HEK293 (cell line): Measurements from ENCODE around the gene UTP4.
"Not testable (repeated sequence)": the region's sequence is repeated elsewhere in the genome, so short reads cannot be mapped to it uniquely, and the experiment has no call there.

Experiments
- CTCF ChIA-PET: fragments of 350-600 bp; formaldehyde crosslinking; extraction: SDS; loops from one replicate; lab custom pipeline; 2021; ENCODE audit warnings: antibody characterized with exemption; lab: Yijun Ruan, JAX
- POLR2A ChIA-PET: fragments of 300-600 bp; formaldehyde crosslinking; extraction: SDS; loops from one replicate; lab custom pipeline; 2020; ENCODE audit warnings: antibody characterized with exemption, inconsistent platforms; lab: Yijun Ruan, JAX
- H3K27ac ChIP-seq: fragments of 200-500 bp; sonication (Bioruptor generic); 2 replicates; pipeline ENCODE4 v1.5.1; 2014; ENCODE audit warnings: low read depth, low read length, control low read depth, inconsistent platforms; ENCODE audit errors: extremely low read depth
- H3K36me3 ChIP-seq, 2 experiments: fragments of 200-500 bp in 1 of 2; sonication (Bioruptor generic) in 1 of 2; 1 replicate in 1 of 2; 2 replicates in 1 of 2; pipeline ENCODE4 v1.5.1; 2014 to 2017; ENCODE audit warnings: inconsistent platforms in 2 of 2, low read length in 2 of 2; ENCODE audit not compliant: control insufficient read depth in 2 of 2, insufficient read depth in 1 of 2
- H3K4me1 ChIP-seq: fragments of 200-500 bp; sonication (Bioruptor generic); 2 replicates; pipeline ENCODE4 v1.5.1; 2014; ENCODE audit warnings: mild to moderate bottlenecking, low read length, inconsistent platforms; ENCODE audit not compliant: control insufficient read depth, insufficient read depth
- H3K4me3 ChIP-seq: 2 replicates; pipeline ENCODE4 v1.5.1; 2011; ENCODE audit warnings: low read depth, mild to moderate bottlenecking, control low read depth, low read length, moderate library complexity
- H3K9me3 ChIP-seq: fragments of 200-500 bp; sonication (Bioruptor generic); 2 replicates; pipeline ENCODE4 v1.5.1; 2014; ENCODE audit warnings: low read depth, low read length, inconsistent platforms; ENCODE audit not compliant: control insufficient read depth, insufficient read depth
- CTCF ChIP-seq: fragments of 450-650 bp; formaldehyde crosslinking; IDR thresholded peaks from 2 replicates; pipeline ENCODE4 v1.5.1; 2016; ENCODE audit warnings: missing biosample characterization, missing genetic modification characterization
- GLIS2 ChIP-seq: fragments of 450-650 bp; formaldehyde crosslinking; IDR thresholded peaks from 2 replicates; pipeline ENCODE4 v1.5.1; 2016; ENCODE audit warnings: missing biosample characterization, missing genetic modification characterization
- TSHZ1 ChIP-seq: fragments of 450-650 bp; formaldehyde crosslinking; IDR thresholded peaks from 2 replicates; pipeline ENCODE4 v1.5.1; 2016; ENCODE audit warnings: missing biosample characterization, missing genetic modification characterization, borderline replicate concordance
- ZBTB11 ChIP-seq: fragments of 450-650 bp; formaldehyde crosslinking; conservative IDR thresholded peaks from 2 replicates; pipeline ENCODE4 v1.5.1; 2016; ENCODE audit warnings: low read depth, missing biosample characterization, missing genetic modification characterization
- ZBTB48 ChIP-seq: fragments of 450-650 bp; formaldehyde crosslinking; IDR thresholded peaks from 2 replicates; pipeline ENCODE4 v1.5.1; 2016; ENCODE audit warnings: missing biosample characterization, missing genetic modification characterization
- ZNF146 ChIP-seq: fragments of 450-650 bp; formaldehyde crosslinking; IDR thresholded peaks from 2 replicates; pipeline ENCODE4 v1.5.1; 2016; ENCODE audit warnings: missing biosample characterization, missing genetic modification characterization
- ZNF18 ChIP-seq: fragments of 450-650 bp; formaldehyde crosslinking; IDR thresholded peaks from 2 replicates; pipeline ENCODE4 v1.5.1; 2016; ENCODE audit warnings: missing biosample characterization, missing genetic modification characterization
- ZNF274 ChIP-seq, 2 experiments: fragments of 200-500 bp in 1 of 2; fragments of 450-650 bp in 1 of 2; sonication (Bioruptor generic) in 1 of 2; formaldehyde crosslinking in 1 of 2; IDR thresholded peaks; 2 replicates each; pipeline versions ENCODE4 v1.5.1 to v1.6.1; 2014 to 2016; ENCODE audit warnings: borderline replicate concordance in 1 of 2, inconsistent platforms in 1 of 2, low read length in 1 of 2, missing biosample characterization in 1 of 2, missing genetic modification characterization in 1 of 2
- ZNF311 ChIP-seq: fragments of 450-650 bp; formaldehyde crosslinking; IDR thresholded peaks from 2 replicates; pipeline ENCODE4 v1.5.1; 2017; ENCODE audit warnings: missing biosample characterization, missing genetic modification characterization, borderline replicate concordance
- ZNF521 ChIP-seq: fragments of 450-650 bp; formaldehyde crosslinking; IDR thresholded peaks from 2 replicates; pipeline ENCODE4 v1.5.1; 2017; ENCODE audit warnings: missing biosample characterization, mild to moderate bottlenecking, missing genetic modification characterization
- ZNF529 ChIP-seq: fragments of 450-650 bp; formaldehyde crosslinking; IDR thresholded peaks from 2 replicates; pipeline ENCODE4 v1.5.1; 2017; ENCODE audit warnings: missing genetic modification characterization, missing biosample characterization; ENCODE audit not compliant: insufficient replicate concordance
- ZNF555 ChIP-seq: fragments of 450-650 bp; formaldehyde crosslinking; conservative IDR thresholded peaks from 2 replicates; pipeline ENCODE4 v1.5.1; 2017; ENCODE audit warnings: missing biosample characterization, mild to moderate bottlenecking, missing genetic modification characterization, inconsistent platforms
- ZNF654 ChIP-seq: fragments of 450-650 bp; formaldehyde crosslinking; IDR thresholded peaks from 2 replicates; pipeline ENCODE4 v1.5.1; 2016; ENCODE audit warnings: low read depth, missing biosample characterization, missing genetic modification characterization
- ZNF660 ChIP-seq: fragments of 450-650 bp; IDR thresholded peaks from 2 replicates; pipeline ENCODE4 v1.5.1; 2018; ENCODE audit warnings: missing biosample characterization, mild to moderate bottlenecking, missing genetic modification characterization
- ZNF704 ChIP-seq: fragments of 450-650 bp; formaldehyde crosslinking; IDR thresholded peaks from 2 replicates; pipeline ENCODE4 v1.5.1; 2016; ENCODE audit warnings: missing biosample characterization, missing genetic modification characterization
- ZNF776 ChIP-seq: fragments of 450-650 bp; formaldehyde crosslinking; IDR thresholded peaks from 2 replicates; pipeline ENCODE4 v1.5.0; 2017; ENCODE audit warnings: missing biosample characterization, missing genetic modification characterization, borderline replicate concordance

Gene UTP4

GRCh38 chr16:69145658-69146057 is 13.2 kb downstream of the UTP4 start:
- TF ChIP-seq ZNF529 (tag by site-specific recombination) (no peak), ZNF521 (tag by site-specific recombination) (no peak), ZNF274 (IDR thresholded peaks at IDR 0.05; ENCODE audit: low read length) (no peak), ZNF274 (tag by site-specific recombination; IDR thresholded peaks at IDR 0.05; ENCODE audit: borderline replicate concordance) (no peak), ZNF555 (tag by site-specific recombination) (no peak), ZNF704 (no peak), GLIS2 (tag by site-specific recombination) (no peak), ZBTB11 (no peak), ZBTB48 (no peak), ZNF311 (no peak), ZNF776 (tag by site-specific recombination) (no peak)
- POLR2A ChIA-PET = no interaction called here
- Histone ChIP-seq H3K4me3 (no peak overlapping the region), H3K4me1 (no peaks in the 10 kb centered on the region), H3K9me3 (no peaks in the 10 kb centered on the region), H3K36me3 (peaks cover 44 to 68% of the 10 kb centered on the region in 2 experiments), H3K27ac (no peak overlapping the region)
- CTCF ChIA-PET = interaction anchor here (0.6 kb wide), 2 partner anchors 100 to 605 kb away, joined by 3 to 6 read pairs; no protein-coding TSS in a partner anchor

- not testable (repeated sequence) for H3K27ac ChIP-seq, H3K4me3 ChIP-seq, H3K9me3 ChIP-seq, H3K4me1 ChIP-seq
- ChIA-PET CTCF (interaction anchor here (0.6 to 6.9 kb wide), 18 partner anchors 9 to 190 kb away, joined by 3 to 104 read pairs (median 4); partner anchors contain the start of genes CHTF8, UTP4 and VPS4A), POLR2A (interaction anchor here (0.6 to 1.2 kb wide), 3 partner anchors 37 to 162 kb away, joined by 3 to 7 read pairs (median 4); partner anchors contain the start of genes SNTB2 and VPS4A)
- H3K36me3 ChIP-seq = peaks cover 45 to 72% of the 10 kb centered on the region in 2 experiments
Observed at GRCh38 chr16:69149621-69150020, 17.2 kb downstream of the UTP4 start.

- no peak overlapping the region for H3K27ac ChIP-seq
- TF ChIP-seq ZNF18 (tag by site-specific recombination) (no peak), ZNF654 (tag by site-specific recombination) (peak; percentile 93), ZNF660 (tag by site-specific recombination) (peak; percentile 85), TSHZ1 (tag by site-specific recombination) (no peak), CTCF (tag by site-specific recombination) (peak; percentile 67; the same call in 1 of the 2 replicates), ZNF146 (no peak)
- H3K9me3 ChIP-seq = no peaks in the 10 kb centered on the region
- POLR2A ChIA-PET = interaction anchor here (0.6 to 1.2 kb wide), 3 partner anchors 37 to 162 kb away, joined by 3 to 7 read pairs (median 4); partner anchors contain the start of genes SNTB2 and VPS4A
- CTCF ChIA-PET = interaction anchor here (0.6 to 6.9 kb wide), 30 partner anchors 8 to 226 kb away, joined by 3 to 104 read pairs (median 4); partner anchors contain the start of genes CHTF8, SNTB2, UTP4 and VPS4A
- H3K36me3 ChIP-seq = peaks cover 46 to 74% of the 10 kb centered on the region in 2 experiments
- no peaks in the 10 kb centered on the region for H3K4me1 ChIP-seq
- no peak overlapping the region for H3K4me3 ChIP-seq
Observed at GRCh38 chr16:69150146-69150865, 17.9 kb downstream of the UTP4 start.
